Smooth muscle cell (in vitro differentiated cells): Measurements from ENCODE around the gene CD70. TPM values are rescaled to one million over a fixed set of nuclear protein-coding genes. Genes with fewer than 3 reads are reported as not detected.

ENCODE experiments used
- DNase-seq: peaks from one replicate; lab custom pipeline; 2025; ENCODE audit not compliant: unreplicated experiment; lab: John Stamatoyannopoulos, UW
- H2AFZ ChIP-seq: fragments of 200-600 bp; sonication (generic); 2 replicates; pipeline ENCODE4 v1.6.0; 2016; ENCODE audit warnings: antibody characterized with exemption, low read depth, mild to moderate bottlenecking
- H3F3A ChIP-seq: fragments of 200-600 bp; sonication (generic); 2 replicates; pipeline ENCODE4 v1.6.0; 2017; ENCODE audit warnings: antibody characterized with exemption, low read depth
- H3K27ac ChIP-seq: fragments of 200-600 bp; sonication (generic); 2 replicates; pipeline ENCODE4 v1.5.1; 2016; ENCODE audit warnings: low read depth, mild to moderate bottlenecking
- H3K27me3 ChIP-seq: fragments of 200-600 bp; sonication (generic); 2 replicates; pipeline ENCODE4 v1.6.1; 2016; ENCODE audit warnings: low read depth, mild to moderate bottlenecking
- H3K36me3 ChIP-seq: fragments of 200-600 bp; sonication (generic); 2 replicates; pipeline ENCODE4 v1.5.1; 2016; ENCODE audit warnings: low read depth
- H3K4me1 ChIP-seq: fragments of 200-600 bp; sonication (generic); 2 replicates; pipeline ENCODE4 v1.5.1; 2016; ENCODE audit warnings: low read depth
- H3K4me2 ChIP-seq: fragments of 200-600 bp; sonication (generic); 2 replicates; pipeline ENCODE4 v1.6.0; 2016; ENCODE audit warnings: mild to moderate bottlenecking
- H3K4me3 ChIP-seq: fragments of 200-600 bp; sonication (generic); 2 replicates; pipeline ENCODE4 v1.5.1; 2016; ENCODE audit warnings: mild to moderate bottlenecking
- H3K79me2 ChIP-seq: fragments of 200-600 bp; sonication (generic); 2 replicates; pipeline ENCODE4 v1.6.0; 2016; ENCODE audit warnings: low read depth, mild to moderate bottlenecking
- H3K9ac ChIP-seq: fragments of 200-600 bp; sonication (generic); 2 replicates; pipeline ENCODE4 v1.6.0; 2016; ENCODE audit warnings: low read depth
- H3K9me3 ChIP-seq: fragments of 200-600 bp; sonication (generic); replicated peaks from 2 replicates; pipeline ENCODE4 v1.5.1; 2016; ENCODE audit warnings: low read depth
- H4K20me1 ChIP-seq: fragments of 200-600 bp; sonication (generic); 2 replicates; pipeline ENCODE4 v1.6.0; 2016; ENCODE audit warnings: low read depth
- WGBS: methylation state at CpG from one replicate; pipeline ENCODE4 v1.1.7; 2016; ENCODE audit warnings: low lambda C conversion rate; 5-methylcytosine and 5-hydroxymethylcytosine counted together
- polyA plus RNA-seq: library from polyadenylated mRNA; unstranded; fragments of >200 nt; fragmentation: Nextera tagmentation; extraction: Ambion mirVana; gene quantifications from 2 replicates; pipeline ENCODE4 v1.2.1, GENCODE V29; 2016
- total RNA-seq: library from RNA; depleted of rRNA; stranded (reverse); fragments of >200 nt; gene quantifications from 2 replicates; pipeline ENCODE4 v1.2.3, GENCODE V29; 2014
- TF ChIP-seq, protein P1 (sequence below): fragments of 200-600 bp; sonication (generic); IDR thresholded peaks from 2 replicates; pipeline ENCODE4 v1.5.1; 2017; ENCODE audit warnings: borderline replicate concordance, mild to moderate bottlenecking, antibody characterized with exemption; ENCODE audit not compliant: insufficient read depth, poor library complexity, severe bottlenecking

The CD70 gene
- total and polyA plus RNA-seq, 2 experiments from 2014 or later = 0.54 TPM; not detected in 1

- H3K27me3 ChIP-seq = no peaks in the 10 kb centered on the region
- H4K20me1 ChIP-seq = no peaks in the 10 kb centered on the region
- H2AFZ ChIP-seq = no peak overlapping the region
- no peak for DNase-seq
- no peak overlapping the region for H3K27ac ChIP-seq
- no peak overlapping the region for H3K4me2 ChIP-seq
- H3F3A ChIP-seq = no peaks in the 10 kb centered on the region
- no peak overlapping the region for H3K9ac ChIP-seq
- no peaks in the 10 kb centered on the region for H3K4me1 ChIP-seq
- no peak overlapping the region for H3K4me3 ChIP-seq
- H3K36me3 ChIP-seq = no peaks in the 10 kb centered on the region
- no peaks in the 10 kb centered on the region for H3K79me2 ChIP-seq
- TF ChIP-seq, protein P1, sequence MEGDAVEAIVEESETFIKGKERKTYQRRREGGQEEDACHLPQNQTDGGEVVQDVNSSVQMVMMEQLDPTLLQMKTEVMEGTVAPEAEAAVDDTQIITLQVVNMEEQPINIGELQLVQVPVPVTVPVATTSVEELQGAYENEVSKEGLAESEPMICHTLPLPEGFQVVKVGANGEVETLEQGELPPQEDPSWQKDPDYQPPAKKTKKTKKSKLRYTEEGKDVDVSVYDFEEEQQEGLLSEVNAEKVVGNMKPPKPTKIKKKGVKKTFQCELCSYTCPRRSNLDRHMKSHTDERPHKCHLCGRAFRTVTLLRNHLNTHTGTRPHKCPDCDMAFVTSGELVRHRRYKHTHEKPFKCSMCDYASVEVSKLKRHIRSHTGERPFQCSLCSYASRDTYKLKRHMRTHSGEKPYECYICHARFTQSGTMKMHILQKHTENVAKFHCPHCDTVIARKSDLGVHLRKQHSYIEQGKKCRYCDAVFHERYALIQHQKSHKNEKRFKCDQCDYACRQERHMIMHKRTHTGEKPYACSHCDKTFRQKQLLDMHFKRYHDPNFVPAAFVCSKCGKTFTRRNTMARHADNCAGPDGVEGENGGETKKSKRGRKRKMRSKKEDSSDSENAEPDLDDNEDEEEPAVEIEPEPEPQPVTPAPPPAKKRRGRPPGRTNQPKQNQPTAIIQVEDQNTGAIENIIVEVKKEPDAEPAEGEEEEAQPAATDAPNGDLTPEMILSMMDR = no peak
- WGBS = 79% methylated on average over 5 of the region's 5 CpGs
- no peaks in the 10 kb centered on the region for H3K9me3 ChIP-seq
Measured at GRCh38 chr19:6576869-6577475, 14.0 kb downstream of the CD70 start.

DNA sequence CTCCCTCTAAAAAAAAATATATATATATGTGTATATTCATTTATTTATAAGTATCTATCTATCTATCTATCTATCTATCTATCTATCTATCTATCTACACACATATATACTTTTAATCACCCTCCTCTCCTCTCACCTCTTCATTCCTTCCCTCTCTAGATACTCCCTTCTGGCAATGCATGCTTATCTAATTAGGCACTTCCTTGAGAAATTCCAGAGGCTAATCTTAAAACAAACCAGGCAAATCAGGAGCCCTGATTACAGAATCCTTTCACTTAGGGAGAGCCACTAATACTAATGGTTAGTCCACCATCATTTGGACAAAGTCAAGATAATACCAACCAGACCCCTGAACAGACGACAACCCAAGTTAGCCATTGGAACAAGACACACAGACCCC, 17.6 kb downstream of the CD70 start:
- no peak overlapping the region for H3K9ac ChIP-seq
- no peaks in the 10 kb centered on the region for H3K36me3 ChIP-seq

GRCh38 chr19:6572217-6572616, 18.7 kb downstream of the CD70 start:
- 72% methylated on average over 4 of the region's 4 CpGs for WGBS
- H3K36me3 ChIP-seq = no peaks in the 10 kb centered on the region

More for the DNA sequence above, 17.6 kb downstream of the CD70 start:
- Histone ChIP-seq H3K4me2 (no peak overlapping the region), H2AFZ (no peak overlapping the region), H3K79me2 (no peaks in the 10 kb centered on the region), H3F3A (no peaks in the 10 kb centered on the region), H3K27ac (no peak overlapping the region), H3K9me3 (no peaks in the 10 kb centered on the region), H3K4me1 (no peaks in the 10 kb centered on the region), H3K4me3 (no peak overlapping the region), H4K20me1 (no peaks in the 10 kb centered on the region), H3K27me3 (no peaks in the 10 kb centered on the region)
- no peak for DNase-seq
- 21% methylated on average over 1 of the region's 1 CpG for WGBS
- TF ChIP-seq, protein P1 = no peak

More at GRCh38 chr19:6572217-6572616, 18.7 kb downstream of the CD70 start:
- Histone ChIP-seq H3K4me1 (no peaks in the 10 kb centered on the region), H3F3A (no peaks in the 10 kb centered on the region), H4K20me1 (no peaks in the 10 kb centered on the region), H2AFZ (no peak overlapping the region), H3K4me2 (no peak overlapping the region), H3K4me3 (no peak overlapping the region), H3K27me3 (no peaks in the 10 kb centered on the region), H3K79me2 (no peaks in the 10 kb centered on the region), H3K9ac (no peak overlapping the region), H3K9me3 (no peaks in the 10 kb centered on the region), H3K27ac (no peak overlapping the region)
- no peak for DNase-seq
- TF ChIP-seq, protein P1 = no peak
